ENCODE data around the gene ARHGAP35.
A peak's percentile ranks its signal among the peaks of the same experiment; 100 is the strongest.
"Not testable (repeated sequence)": the region's sequence is repeated elsewhere in the genome, so short reads cannot be mapped to it uniquely, and the experiment has no call there.

The ARHGAP35 gene

DNA sequence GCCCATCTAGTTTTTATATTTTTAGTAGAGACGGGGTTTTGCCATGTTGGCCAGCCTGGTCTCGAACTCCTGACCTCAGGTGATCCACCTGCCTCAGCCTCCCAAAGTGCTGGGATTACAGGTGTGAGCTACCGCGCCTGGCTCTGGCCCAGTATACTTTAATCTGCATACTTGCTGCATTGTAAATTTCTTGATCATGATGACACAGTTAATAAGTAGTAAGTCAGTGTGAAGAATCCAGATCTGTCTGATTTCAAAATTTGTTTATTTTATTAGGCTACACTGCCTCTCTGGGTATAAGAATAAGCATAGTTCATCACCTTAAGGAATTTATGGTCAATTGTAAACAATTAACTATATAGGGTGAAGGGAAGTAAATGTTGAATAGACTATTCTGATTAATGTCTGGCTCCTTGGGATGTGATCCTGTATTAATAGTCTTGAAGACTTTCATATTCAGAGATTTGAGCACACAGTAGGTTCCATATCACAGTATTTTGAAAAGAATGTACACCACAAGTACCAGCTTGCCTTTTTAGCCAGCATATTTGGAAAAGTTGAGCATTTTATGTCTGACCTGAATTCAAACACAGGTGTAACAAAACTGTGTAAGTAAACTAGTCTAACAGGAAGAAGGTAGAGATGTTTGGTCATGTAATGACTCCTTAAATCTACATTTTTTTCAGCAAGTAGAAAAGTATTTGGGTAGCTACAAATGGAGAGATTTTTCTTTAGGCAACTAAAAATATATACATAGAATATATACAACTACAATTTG is 7.4 kb downstream of the ARHGAP35 start:
- DNase-seq (ENCODE audit: low spot score) (no peak), FAIRE-seq (no peak)

DNA sequence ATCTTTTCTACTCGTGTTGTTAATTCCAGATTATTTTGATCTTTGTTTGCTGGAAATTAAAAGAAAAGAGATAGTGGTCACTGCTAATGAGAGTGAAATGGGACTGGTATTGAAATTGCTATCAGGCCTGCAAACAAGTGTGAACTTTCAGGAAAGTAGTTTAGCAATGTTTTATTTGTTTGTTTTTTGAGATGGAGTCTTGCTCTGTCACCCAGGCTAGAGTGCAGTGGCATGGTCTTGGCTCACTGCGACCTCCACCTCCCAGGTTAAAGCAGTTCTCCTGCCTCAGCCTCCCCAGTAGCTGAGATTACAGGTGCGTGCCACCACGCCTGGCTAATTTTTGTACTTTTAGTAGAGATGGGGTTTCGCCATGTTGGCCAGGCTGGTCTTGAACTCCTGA is 10.4 kb downstream of the ARHGAP35 start:
- not testable (repeated sequence) for DNase-seq (ENCODE audit: low spot score); FAIRE-seq

DNA sequence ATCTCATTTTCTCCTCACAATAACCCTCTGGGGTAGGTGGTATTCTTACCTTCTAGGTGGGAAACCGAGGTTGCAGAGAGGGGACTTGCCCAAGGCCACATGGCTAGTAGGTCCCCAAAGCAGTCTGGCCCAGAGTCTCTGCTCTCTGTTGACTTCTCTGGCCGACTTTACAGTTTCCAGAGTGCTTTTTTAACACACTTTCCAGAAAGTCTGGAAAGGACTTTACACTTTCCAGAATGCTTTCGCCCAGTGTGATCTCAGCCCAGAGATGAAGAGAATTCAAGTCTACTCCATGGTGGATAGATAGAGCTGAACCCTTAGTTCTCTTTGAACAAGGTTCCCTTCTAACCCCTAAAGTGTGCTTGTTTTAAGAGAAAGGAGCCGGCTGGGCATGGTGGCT is 12.2 kb downstream of the ARHGAP35 start:
- DNase-seq (ENCODE audit: low spot score) (no peak), FAIRE-seq (no peak)

DNA sequence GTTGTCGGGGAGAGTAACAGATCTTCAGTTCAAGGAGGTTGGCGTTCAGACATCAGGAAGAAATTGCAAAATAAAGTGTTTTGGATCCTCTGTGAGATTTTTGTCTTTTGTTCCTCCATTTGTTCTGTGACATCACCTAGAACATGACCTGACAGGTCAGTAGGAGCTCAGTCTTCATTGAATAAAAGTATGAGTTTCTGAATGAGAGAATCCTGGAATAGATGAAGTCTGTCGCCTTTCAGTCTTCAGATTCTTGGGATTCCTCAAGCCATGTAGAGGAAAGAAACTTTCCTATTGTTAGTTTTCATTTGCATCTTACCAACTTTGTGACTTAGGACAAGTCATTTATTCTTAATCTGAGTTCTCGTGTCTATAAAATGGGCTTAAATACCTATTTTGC is 14.4 kb downstream of the ARHGAP35 start:
- no peak for DNase-seq (ENCODE audit: low spot score)
- FAIRE-seq, result no peak

DNA sequence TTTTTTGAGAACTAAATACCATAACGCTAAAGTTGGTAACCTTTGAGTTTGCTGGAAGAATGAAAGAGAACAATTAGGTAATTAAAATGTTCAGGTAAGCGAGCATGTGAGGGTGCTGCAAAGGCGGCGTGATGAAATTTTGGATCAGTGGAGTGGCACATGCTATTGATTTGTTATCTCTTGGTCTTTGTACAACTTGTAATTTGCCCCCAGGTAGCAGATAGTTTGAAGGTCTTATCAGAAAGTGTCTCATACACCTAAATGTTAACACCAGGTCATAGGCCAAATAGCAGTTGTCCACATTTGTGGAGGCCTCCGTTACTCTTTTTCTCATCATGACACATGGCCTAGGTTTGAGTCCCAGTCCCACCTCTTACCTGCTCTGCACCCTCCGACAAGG is 14.9 kb downstream of the ARHGAP35 start:
- no peak for DNase-seq (ENCODE audit: low spot score)
- FAIRE-seq, result no peak

DNA sequence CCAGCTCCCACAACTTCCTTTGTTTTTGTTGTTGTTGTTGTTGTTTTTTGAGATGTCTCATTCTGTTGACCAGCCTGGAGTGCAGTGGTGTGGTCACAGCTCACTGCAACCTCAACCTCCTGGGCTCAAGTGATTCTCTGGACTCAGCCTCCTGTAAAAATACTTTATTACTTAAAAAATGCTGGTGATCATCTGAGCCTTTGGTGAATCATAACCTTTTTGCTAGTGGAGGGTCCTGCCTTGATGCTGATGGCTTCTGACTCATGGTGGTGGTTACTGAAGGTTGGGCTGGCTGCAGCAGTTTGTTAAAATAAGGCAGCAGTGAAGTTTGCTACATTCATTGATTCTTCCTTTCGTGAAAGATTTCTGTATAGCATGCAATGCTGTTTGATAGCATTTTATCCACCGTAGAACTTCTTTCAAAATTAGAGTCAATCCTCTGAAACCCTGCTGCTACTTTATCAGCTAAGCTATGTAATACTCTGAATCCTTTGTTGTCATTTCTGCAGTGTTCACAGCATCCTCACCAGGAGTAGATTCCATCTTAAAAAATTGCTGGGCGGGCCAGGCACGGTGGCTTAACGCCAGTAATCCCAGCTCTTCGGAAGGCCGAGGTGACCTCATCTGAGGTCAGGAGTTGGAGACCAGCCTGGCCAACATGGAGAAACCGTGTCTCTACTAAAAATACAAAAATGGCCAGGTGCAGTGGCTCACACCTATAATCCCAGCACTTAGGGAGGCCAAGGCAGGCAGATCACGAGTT is 18.0 kb downstream of the ARHGAP35 start:
- peak; percentile 96 for FAIRE-seq
- peak; percentile 89 for DNase-seq (ENCODE audit: low spot score)

DNA sequence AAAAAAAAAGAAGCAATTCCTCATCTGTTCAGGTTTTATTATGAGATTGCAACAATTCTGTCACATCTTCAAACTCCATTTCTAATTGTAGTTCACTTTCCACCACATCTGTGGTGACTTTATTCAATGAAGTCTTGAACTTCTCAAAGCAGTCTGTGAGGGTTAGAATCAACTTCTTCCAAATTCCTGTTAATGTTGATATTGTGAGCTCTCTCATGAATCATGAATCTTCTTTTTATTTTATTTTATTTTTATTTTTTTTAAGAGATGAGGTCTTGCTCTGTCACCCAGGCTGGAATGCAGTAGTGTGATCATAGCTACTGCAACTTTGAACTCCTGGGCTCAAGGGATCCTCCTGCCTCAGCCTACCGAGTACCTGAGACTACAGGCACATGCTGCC is 19.6 kb downstream of the ARHGAP35 start:
- no peak for FAIRE-seq
- DNase-seq (ENCODE audit: low spot score), result no peak

DNA sequence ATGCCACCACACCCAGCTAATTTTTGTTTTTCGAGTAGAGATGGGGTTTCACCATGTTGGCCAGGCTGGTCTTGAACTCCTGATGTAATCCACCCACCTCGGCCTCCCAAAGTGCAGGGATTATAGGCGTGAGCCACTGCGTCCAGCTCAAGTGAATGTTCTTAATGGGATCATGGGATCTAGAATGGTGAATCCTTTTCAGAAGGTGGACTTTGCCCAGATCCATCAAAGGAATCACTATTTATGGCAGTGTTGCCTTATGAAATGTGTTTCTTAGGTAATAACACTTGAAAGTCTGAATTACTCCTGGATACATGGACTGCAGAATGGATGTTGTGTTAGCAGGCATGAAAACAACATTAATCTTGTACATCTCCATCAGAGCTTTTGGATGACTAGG is 20.3 kb downstream of the ARHGAP35 start:
- FAIRE-seq, result no peak
- no peak for DNase-seq (ENCODE audit: low spot score)

DNA sequence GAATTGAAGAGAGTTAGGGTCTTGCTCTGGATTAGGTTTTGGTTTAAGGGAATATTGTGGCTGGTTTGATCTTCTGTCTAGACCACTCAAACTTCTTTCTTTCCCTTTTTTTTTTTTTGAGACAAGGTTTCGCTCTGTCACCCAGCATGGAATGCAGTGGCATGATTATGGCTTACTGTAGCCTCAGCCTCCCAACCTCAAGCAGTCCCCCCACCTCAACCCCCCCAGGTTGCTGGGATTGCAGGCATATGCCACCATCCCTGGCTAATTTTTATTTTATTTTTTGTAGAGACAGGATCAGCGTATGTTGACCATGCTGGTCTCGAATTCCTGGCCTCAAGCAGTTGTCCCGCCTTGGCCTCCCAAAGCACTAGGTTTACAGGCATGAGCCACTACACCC is 21.2 kb downstream of the ARHGAP35 start:
- DNase-seq (ENCODE audit: low spot score), result no peak
- peak; percentile 53 for FAIRE-seq

DNA sequence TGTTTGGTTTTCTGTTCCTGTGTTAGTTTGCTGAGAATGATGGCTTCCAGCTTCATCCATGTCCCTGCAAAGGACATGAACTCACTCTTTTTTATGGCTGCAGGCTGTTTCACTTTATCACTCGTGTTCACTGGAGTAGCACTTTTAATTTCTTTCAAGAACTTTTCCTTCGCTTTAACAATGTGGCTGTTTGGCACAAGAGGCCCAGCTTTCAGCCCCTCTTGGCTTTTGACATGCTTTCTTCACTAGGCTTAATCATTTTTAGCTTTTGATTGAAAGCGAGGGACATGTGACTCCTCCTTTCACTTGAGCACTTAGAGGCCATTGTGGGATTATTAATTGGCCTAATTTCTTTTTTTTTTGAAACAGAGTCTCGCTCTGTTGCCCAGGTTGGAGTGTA is 22.0 kb downstream of the ARHGAP35 start:
- FAIRE-seq; DNase-seq (ENCODE audit: low spot score): not testable (repeated sequence)

DNA sequence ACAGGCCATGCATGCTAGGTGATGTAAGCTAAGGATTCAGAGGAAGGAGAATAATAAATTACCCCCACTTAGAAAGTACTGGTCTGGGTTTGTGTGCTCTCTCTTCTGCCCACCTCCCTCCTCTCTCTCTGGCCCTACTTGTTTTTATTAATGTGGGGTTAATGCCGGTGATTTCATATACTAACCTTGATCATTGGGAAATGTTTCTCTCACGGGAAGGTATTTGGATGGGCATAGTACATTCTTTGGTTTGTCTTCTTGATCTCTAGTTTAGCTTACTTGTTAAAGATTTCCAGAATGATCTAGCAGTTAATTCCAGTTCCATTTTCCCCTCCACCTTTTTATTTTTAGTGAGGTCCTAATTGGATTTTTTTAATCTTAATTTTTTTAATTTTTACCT is 24.6 kb downstream of the ARHGAP35 start:
- DNase-seq (ENCODE audit: low spot score), result no peak
- peak; percentile 38 for FAIRE-seq

DNA sequence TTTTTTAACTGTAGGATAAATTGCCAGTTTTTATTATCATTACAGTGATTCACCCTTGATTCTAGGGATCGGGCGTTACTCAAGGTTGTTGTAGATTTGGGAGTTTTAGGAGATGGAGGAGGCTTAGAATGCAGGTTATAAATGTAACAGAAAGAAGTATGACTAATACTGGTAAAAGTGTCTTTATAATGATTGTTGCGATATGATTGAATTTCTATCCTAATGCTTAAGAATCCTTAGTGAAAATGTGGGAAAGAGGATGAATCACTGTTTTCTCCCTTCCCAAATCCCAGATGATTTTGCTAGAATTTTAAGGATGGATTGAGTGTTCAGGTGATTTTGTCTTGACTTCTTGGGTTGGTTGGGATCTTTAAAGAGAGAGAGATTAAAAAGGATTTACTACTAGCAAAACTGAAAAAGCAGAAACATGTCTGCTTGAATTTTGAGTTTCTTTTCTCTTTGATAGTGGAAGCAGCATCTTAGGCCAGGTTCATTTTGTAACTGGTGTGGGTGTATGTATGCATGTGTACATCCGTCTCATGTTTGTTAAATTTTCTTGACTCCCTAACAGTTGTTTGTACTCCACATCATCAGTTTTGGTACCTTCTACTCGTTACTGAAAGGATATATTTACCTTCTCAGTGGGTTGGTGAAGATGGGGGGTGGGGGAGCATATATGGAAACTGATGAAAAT is 25.9 kb downstream of the ARHGAP35 start:
- FAIRE-seq, result peak; percentile 84
- no peak for DNase-seq (ENCODE audit: low spot score)

DNA sequence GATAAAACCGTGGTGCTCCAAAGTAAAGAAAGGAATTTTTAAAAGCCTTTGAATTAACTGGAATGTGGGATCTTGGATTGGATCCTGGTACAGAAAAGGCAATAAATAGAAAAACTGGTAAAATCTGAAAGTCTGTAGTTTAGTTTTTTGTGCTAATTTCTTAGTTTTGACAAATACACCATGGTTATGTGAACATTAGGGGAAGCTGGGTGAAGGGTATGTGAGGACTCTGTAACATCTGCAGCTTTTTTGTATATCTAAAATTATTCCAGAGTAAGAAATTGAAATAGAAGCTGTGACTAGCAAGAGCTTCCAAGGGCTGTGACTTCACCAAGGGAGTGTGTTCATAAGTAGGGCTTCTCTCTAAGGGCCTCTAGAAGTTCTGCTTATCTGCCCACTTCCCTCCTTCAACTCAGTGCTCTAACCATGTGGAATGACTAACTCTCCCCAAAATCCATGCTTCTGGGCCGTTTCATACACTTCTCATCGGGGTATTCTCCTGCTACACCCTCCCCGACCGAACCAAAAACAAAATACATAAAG is 26.5 kb downstream of the ARHGAP35 start:
- DNase-seq (ENCODE audit: low spot score) (no peak), FAIRE-seq (no peak)

DNA sequence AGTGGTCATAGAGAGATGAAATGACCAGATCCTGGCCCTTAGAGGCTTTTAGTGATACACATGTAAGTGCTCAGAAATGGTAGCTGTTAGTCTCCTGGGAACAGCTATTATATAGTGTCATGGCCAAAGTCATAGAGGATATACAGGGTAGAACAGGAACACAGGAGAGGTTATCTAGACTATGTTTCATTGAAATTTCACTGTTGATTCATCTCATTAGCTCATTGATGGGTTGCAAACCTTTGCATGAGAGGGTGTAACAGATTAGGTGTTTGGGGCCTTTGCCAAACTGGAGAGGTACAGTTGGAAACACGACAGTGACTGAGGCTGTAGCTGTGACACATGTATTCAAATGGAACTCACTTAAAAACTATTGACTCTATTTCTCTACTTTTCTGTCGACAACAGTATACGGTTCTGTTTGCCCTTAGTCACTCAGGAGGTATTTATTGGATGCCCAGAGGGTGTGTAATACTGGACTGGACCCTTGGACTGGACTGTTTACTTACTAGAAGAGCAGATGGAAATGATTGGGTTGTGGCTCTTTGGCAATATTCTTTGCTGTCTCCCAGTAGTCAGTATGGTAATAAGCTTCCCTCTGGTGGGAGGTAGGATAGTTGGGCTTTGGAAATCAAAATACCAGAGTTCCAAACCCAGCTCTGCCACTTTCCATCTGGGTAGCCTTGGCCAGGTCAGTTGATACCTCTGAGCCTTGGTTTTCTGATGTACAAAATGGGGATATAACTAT is 29.8 kb downstream of the ARHGAP35 start:
- no peak for FAIRE-seq
- peak; percentile 27 for DNase-seq (ENCODE audit: low spot score)

DNA sequence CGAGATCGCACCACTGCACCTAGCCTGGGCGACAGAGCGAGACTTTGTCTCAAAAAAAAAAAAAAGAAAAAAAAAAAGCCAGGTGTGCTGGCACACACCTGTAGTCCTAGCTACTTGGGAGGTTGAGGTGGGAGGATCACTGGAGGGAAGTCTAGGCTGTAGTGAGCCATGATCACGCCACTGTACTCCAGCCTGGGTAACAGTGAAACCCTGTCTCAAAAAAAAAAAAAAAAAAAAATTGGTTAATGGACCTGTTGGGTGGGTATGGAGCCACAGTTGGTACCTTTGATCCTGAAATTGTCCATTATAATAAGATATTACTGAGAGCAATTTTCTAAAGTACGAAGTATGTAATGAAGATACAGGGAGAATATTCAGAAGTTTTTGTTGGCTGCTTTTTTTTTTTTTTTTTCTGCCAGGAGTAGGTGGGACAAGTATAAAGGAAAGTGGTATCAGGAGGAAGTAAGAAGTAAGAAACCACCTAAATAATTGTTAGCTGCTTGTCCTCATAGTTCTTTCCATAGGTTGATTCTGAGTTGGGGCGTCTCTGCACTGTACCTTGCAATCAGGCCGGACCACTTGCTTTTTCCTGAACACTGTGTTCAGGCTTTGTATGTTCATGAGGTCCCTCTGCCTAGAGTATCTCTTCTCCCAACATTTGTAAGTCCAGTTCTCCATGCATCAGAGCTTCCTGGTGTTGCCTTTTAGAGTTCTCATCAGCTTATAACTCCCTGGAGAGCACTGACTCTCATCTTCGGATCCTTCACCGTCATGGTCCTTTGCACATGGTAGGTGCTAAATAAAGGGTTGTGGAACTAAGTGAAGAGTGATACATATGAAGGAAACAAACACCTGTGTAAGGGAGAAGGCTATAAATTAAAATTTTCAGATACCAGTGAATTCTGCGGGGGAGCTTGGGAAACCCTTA is 31.7 kb downstream of the ARHGAP35 start:
- no peak for FAIRE-seq
- no peak for DNase-seq (ENCODE audit: low spot score)

DNA sequence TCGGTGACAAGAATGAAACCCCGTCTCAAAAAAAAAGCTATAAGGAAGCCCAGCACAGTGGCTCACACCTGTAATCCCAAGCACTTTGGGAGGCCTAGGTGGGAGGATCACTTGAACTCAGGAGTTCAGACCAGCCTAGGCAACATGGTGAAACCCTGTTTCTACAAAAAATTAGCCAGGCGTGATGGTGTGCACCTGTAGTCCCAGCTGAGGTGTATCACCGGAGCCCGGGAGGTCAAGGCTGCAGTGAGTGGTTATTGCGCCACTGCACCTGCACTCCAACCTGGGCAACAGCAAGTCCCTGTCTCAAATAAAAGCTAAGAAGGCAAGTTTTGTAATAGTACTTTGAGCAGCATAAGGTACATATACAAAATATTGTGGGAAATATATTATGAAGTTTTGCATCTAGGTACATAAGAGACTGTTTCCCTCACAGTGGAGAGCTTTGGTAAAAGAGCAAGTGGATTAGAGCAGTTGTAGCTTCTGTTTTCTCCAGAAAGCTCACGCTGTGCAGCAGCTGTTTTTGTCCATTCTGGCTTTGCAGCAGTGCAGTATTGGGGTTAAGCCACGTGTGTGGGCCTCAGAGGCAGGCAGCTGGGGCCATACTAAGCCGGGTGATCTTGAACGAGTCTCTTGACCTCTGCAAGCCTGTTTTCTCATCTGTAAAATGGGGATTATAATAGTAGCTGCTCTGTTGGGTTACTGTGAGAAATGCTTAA is 35.4 kb downstream of the ARHGAP35 start:
- FAIRE-seq, result no peak
- no peak for DNase-seq (ENCODE audit: low spot score)

DNA sequence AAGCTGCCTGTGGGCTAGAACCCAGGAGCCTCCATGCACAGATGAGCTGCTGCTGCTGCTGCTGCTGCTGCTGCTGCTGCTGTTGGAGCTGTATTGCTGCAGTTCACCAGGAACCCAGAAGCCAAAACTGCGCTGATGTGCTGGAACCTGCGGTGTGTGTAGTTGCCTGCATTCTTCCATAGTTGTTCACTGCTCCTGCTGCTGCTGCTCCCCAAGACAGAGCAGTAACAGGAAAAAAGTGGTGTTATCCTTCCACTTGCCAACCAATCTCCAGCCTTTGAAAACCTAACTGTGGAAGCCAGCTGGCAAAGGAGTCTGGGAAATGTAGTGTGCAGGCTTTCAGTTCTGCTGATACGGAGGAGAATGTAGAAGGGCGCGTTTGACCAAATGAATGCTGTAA is 37.9 kb downstream of the ARHGAP35 start:
- FAIRE-seq, result no peak

DNA sequence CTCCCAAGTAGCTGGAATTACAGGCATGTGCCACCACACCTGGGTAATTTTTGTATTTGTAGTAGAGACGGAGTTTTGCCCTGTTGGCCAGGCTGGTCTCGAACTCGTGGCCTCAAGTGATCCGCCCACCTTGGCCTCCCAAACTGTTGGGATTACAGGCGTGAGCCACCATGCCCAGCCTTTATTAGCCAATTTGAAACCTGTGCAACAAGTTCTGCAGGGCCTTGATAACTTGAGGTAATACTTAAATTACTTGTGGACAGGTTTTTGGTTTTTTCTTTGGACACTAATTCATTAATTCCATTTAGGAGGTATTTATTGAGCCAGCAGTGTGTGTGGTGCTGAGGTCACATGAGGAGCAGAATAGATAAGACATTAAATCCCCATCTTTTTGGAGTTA is 39.5 kb downstream of the ARHGAP35 start:
- DNase-seq (ENCODE audit: low spot score) (no peak), FAIRE-seq (no peak)

More for the DNA sequence above, 37.9 kb downstream of the ARHGAP35 start:
- DNase-seq (ENCODE audit: low spot score), result no peak

DNA sequence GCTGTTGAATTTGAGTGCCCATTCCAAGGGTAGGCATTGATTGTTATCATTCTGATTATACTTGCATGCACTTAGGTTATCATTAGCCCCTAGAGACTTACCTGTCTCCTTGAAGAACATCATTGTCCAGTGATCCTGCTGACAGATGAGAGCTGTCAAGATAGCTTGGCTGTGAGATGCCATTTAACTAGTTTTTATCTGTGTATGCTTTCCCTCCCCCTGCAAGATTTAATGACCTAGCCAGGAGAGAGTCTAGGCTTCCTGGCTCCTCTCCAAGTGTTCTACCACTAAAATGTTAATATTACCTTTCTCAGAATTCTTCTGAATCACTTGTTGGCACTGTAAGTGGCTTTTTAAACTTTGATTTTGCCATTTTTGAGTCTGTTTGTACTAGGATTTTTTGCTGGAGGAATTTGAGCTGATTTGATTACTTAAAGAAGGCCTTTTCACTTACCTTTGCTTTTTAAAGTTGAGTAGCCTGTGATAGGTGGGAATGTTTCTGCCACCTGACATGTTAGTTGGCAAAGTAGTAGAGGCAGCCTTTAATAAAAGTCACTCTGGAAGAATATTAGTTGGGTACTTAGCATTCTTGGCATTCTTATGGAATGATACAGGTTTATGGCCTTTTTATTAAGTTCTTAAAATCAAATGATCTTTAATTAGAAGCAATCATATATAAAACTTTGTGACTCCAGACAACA is 41.1 kb downstream of the ARHGAP35 start:
- DNase-seq (ENCODE audit: low spot score), result peak; percentile 29
- peak; percentile 46 for FAIRE-seq

Data from RCC 7860 (cell line).